K562 (cell line): ENCODE measurements around the gene NRXN2. TPM values are rescaled to one million over a fixed set of nuclear protein-coding genes. Genes with fewer than 3 reads are reported as not detected.

Source experiments
- CTCF ChIP-seq, 3 experiments: IDR thresholded peaks in 2 of 3; conservative IDR thresholded peaks in 1 of 3; 2 replicates each; pipeline ENCODE4 v1.5.1; 2011 to 2012; ENCODE audit warnings: low read length in 3 of 3, mild to moderate bottlenecking in 3 of 3, control low read depth in 2 of 3, improper control_type of control experiment in 1 of 3, inconsistent platforms in 1 of 3, low read depth in 1 of 3, mixed read lengths in 1 of 3, moderate library complexity in 1 of 3; ENCODE audit not compliant: insufficient read depth in 2 of 3
- CTCFL ChIP-seq: IDR thresholded peaks from 2 replicates; pipeline ENCODE4 v1.6.1; 2011; ENCODE audit warnings: borderline replicate concordance, low read depth, mild to moderate bottlenecking, moderate library complexity, low read length; ENCODE audit not compliant: insufficient read depth, poor library complexity, severe bottlenecking
- GABPB1 ChIP-seq: sonication (generic); formaldehyde crosslinking; IDR thresholded peaks from 2 replicates; pipeline ENCODE4 v1.8.0; 2022; ENCODE audit warnings: mild to moderate bottlenecking, missing genetic modification reagents
- ILF3 ChIP-seq: fragments of 450-650 bp; IDR thresholded peaks from 2 replicates; pipeline ENCODE4 v1.6.1; 2018; ENCODE audit warnings: antibody characterized with exemption, mild to moderate bottlenecking, moderate library complexity, borderline replicate concordance
- ILK ChIP-seq: fragments of 450-650 bp; IDR thresholded peaks from 2 replicates; pipeline ENCODE4 v1.6.1; 2016; ENCODE audit warnings: missing genetic modification characterization, low read depth, mild to moderate bottlenecking, missing compliant biosample characterization, moderate library complexity, borderline replicate concordance
- KLF10 ChIP-seq: fragments of 250-450 bp; sonication (Bioruptor Pico); IDR thresholded peaks from 2 replicates; pipeline ENCODE4 v1.6.1; 2021; ENCODE audit warnings: matching md5 sums
- MAFK ChIP-seq: IDR thresholded peaks from 2 replicates; pipeline ENCODE4 v1.6.1; 2011; ENCODE audit warnings: low read length, improper control_type of control experiment
- MCM2 ChIP-seq: fragments of 450-650 bp; IDR thresholded peaks from 2 replicates; pipeline ENCODE4 v1.6.1; 2017; ENCODE audit warnings: low read depth, mild to moderate bottlenecking
- MCM5 ChIP-seq: fragments of 450-650 bp; IDR thresholded peaks from 2 replicates; pipeline ENCODE4 v1.6.1; 2016; ENCODE audit warnings: low read depth
- NFE2 ChIP-seq: IDR thresholded peaks from 2 replicates; pipeline ENCODE4 v1.6.1; 2014; ENCODE audit warnings: antibody characterized with exemption, low read depth
- PHF21A ChIP-seq: fragments of 450-650 bp; IDR thresholded peaks from 2 replicates; pipeline ENCODE4 v1.6.1; 2017; ENCODE audit warnings: low read depth, borderline replicate concordance
- POLR2B ChIP-seq: fragments of 450-650 bp; IDR thresholded peaks from 2 replicates; pipeline ENCODE4 v1.6.1; 2018; ENCODE audit warnings: low read depth; ENCODE audit not compliant: partially characterized antibody
- RBM34 ChIP-seq: fragments of 200-400 bp; formaldehyde crosslinking; IDR thresholded peaks from 2 replicates; pipeline ENCODE4 v1.6.1; 2018; ENCODE audit warnings: low read length, borderline replicate concordance; ENCODE audit not compliant: insufficient read depth
- SP1 ChIP-seq: sonication (generic); formaldehyde crosslinking; IDR thresholded peaks from 2 replicates; pipeline ENCODE4 v1.8.1; 2022; ENCODE audit warnings: mild to moderate bottlenecking, missing genetic modification reagents
- TAF7 ChIP-seq: fragments of 450-650 bp; IDR thresholded peaks from 2 replicates; pipeline ENCODE4 v1.6.1; 2016; ENCODE audit warnings: missing genetic modification characterization, missing compliant biosample characterization
- TFAM ChIP-seq: fragments of 250-450 bp; sonication (Bioruptor Pico); conservative IDR thresholded peaks from 2 replicates; pipeline ENCODE4 v1.5.0; 2021; ENCODE audit warnings: mild to moderate bottlenecking, moderate library complexity
- ZBTB12 ChIP-seq: fragments of 250-450 bp; sonication (Bioruptor Pico); IDR thresholded peaks from 2 replicates; pipeline ENCODE4 v1.4.0; 2020
- ZC3H8 ChIP-seq: fragments of 450-650 bp; IDR thresholded peaks from 2 replicates; pipeline ENCODE4 v1.6.1; 2017
- ZNF165 ChIP-seq: fragments of 250-450 bp; sonication (Bioruptor Pico); IDR thresholded peaks from 2 replicates; pipeline ENCODE4 v1.4.0; 2020; ENCODE audit warnings: borderline replicate concordance
- ZNF282 ChIP-seq: sonication (generic); formaldehyde crosslinking; IDR thresholded peaks from 2 replicates; pipeline ENCODE4 v1.8.1; 2023; ENCODE audit warnings: missing genetic modification reagents
- ZNF431 ChIP-seq: sonication (generic); formaldehyde crosslinking; IDR thresholded peaks from 2 replicates; pipeline ENCODE4 v1.8.0; 2022; ENCODE audit warnings: mild to moderate bottlenecking, missing genetic modification reagents
- ZNF512 ChIP-seq: IDR thresholded peaks from 2 replicates; pipeline ENCODE4 v1.6.1; 2016; ENCODE audit warnings: missing genetic modification characterization, missing compliant biosample characterization
- ZNF551 ChIP-seq: fragments of 250-450 bp; sonication (Bioruptor Pico); IDR thresholded peaks from 2 replicates; pipeline ENCODE4 v1.5.0; 2021; ENCODE audit warnings: mild to moderate bottlenecking, moderate library complexity
- ZNF668 ChIP-seq: fragments of 250-450 bp; sonication (Bioruptor Pico); IDR thresholded peaks from 2 replicates; pipeline ENCODE4 v1.8.0; 2022; ENCODE audit warnings: mild to moderate bottlenecking, inconsistent platforms
- polyA plus RNA-seq, 8 experiments: library from polyadenylated mRNA; depleted of rRNA in 4 of 8; stranded (reverse) in 5 of 8; unstranded in 3 of 8; fragments of >200 nt; fragmentation: Nextera tagmentation in 2 of 8; fragmentation: Illumina TruSeq in 1 of 8; extraction: Ambion mirVana in 2 of 8; extraction: Trizol in 1 of 8; gene quantifications; 2 replicates each; pipeline versions ENCODE4 v1.2.1 to v1.2.3, GENCODE V29; 2011 to 2014; ENCODE audit warnings: inconsistent platforms in 1 of 8, missing spikeins in 1 of 8
- total RNA-seq, 7 experiments: library from RNA; depleted of rRNA in 6 of 7; stranded (reverse); fragments of >200 nt in 6 of 7; fragmentation: Illumina TruSeq in 2 of 7; extraction: Trizol in 2 of 7; gene quantifications; 2 replicates each; pipeline versions ENCODE4 v1.2.1 to v1.2.3, GENCODE V29; 2011 to 2021; ENCODE audit warnings: low replicate concordance in 1 of 7

Gene NRXN2
- total and polyA plus RNA-seq, 9 of the 15 experiments (the other 6 are each of a cell fraction or from before 2014, with no cell fraction given): 0.07 to 0.47 (median 0.15) TPM; not detected in 4

GRCh38 chr11:64652586-64653387, 70.2 kb downstream of the NRXN2 start (continued):
- TF ChIP-seq ZBTB12 (CRISPR knock-in tag) (no peak), NFE2 (no peak), ZNF165 (CRISPR knock-in tag) (no peak), SP1 (CRISPR knock-in tag) (no peak), ILF3 (no peak), ZNF282 (CRISPR knock-in tag) (no peak), TFAM (CRISPR knock-in tag) (no peak), ZNF551 (no peak), GABPB1 (CRISPR knock-in tag) (no peak), POLR2B (no peak), ZNF512 (tag) (no peak), TAF7 (tag) (no peak), MCM5 (no peak), RBM34 (no peak), PHF21A (no peak), KLF10 (CRISPR knock-in tag) (no peak), CTCFL (no peak), CTCF (IDR thresholded peaks at IDR 0.05 in 2 of 3, conservative IDR thresholded peaks at IDR 0.05 in 1 of 3; ENCODE audit: insufficient read depth in 2 of 3, low read depth in 1 of 3, low read length in 3 of 3) (peak; percentile 91 to 97 (median 94)), ZNF668 (CRISPR knock-in tag) (no peak), MCM2 (no peak), ILK (tag) (no peak), ZC3H8 (no peak), ZNF431 (no peak), MAFK (no peak)
